Stimulated activated naive CD4-positive, alpha-beta T cell treated with Interleukin-2 at 50 U/mL for 16 hours (primary cell): Measurements from ENCODE around the gene AQP3.
"Not testable (repeated sequence)": the region's sequence is repeated elsewhere in the genome, so short reads cannot be mapped to it uniquely, and the experiment has no call there.

ENCODE experiments used
- DNase-seq: peaks from one replicate; lab custom pipeline; 2025; lab: John Stamatoyannopoulos, UW

Gene AQP3

GRCh38 chr9:33414268-33414667 is 33.1 kb downstream of the AQP3 start:
- no peak for DNase-seq

- no peak for DNase-seq
These were observed 39.3 kb downstream of the AQP3 start for GRCh38 chr9:33408087-33408486.

- DNase-seq = no peak
These were observed 40.3 kb downstream of the AQP3 start for GRCh38 chr9:33407061-33407460.

GRCh38 chr9:33404788-33405362 is 42.5 kb downstream of the AQP3 start:
- no peak for DNase-seq

GRCh38 chr9:33403941-33404787 is 43.2 kb downstream of the AQP3 start:
- DNase-seq = no peak

GRCh38 chr9:33402371-33402770 is 45.0 kb downstream of the AQP3 start, which contains the start of gene AQP7:
TSS of gene AQP7 (minus strand) at chr9:33402568. CDS start at chr9:33401262, 1,306 bp downstream.
- DNase-seq = not testable (repeated sequence)

GRCh38 chr9:33401809-33402208 is 45.6 kb downstream of the AQP3 start:
- DNase-seq = not testable (repeated sequence)

GRCh38 chr9:33399047-33399446 is 48.3 kb downstream of the AQP3 start:
- not testable (repeated sequence) for DNase-seq

GRCh38 chr9:33397801-33398200 is 49.6 kb downstream of the AQP3 start:
- DNase-seq = not testable (repeated sequence)

GRCh38 chr9:33395159-33395879 is 52.1 kb downstream of the AQP3 start:
- DNase-seq = not testable (repeated sequence)

GRCh38 chr9:33393986-33394385 is 53.4 kb downstream of the AQP3 start:
- not testable (repeated sequence) for DNase-seq

GRCh38 chr9:33393581-33393980 is 53.8 kb downstream of the AQP3 start:
- no peak for DNase-seq

- not testable (repeated sequence) for DNase-seq
These were observed 54.8 kb downstream of the AQP3 start for GRCh38 chr9:33392591-33393021.
